Tibial nerve (tissue), 4 donors: ENCODE data around the gene EPHA7. TPM values are rescaled to one million over a fixed set of nuclear protein-coding genes. Genes with fewer than 3 reads are reported as not detected.

Source experiments
- DNase-seq, 2 donors: peaks; one replicate each; pipeline ENCODE4 v3.0.0-alpha.2; 2019; ENCODE audit warnings: low spot score in 2 of 2
- H3K27ac ChIP-seq, 4 donors: fragments of 200-600 bp; sonication (generic) in 3 of 4; one replicate each; pipeline ENCODE4 v1.5.1; 2017 to 2019; ENCODE audit warnings: mild to moderate bottlenecking in 1 of 4
- H3K27me3 ChIP-seq, 2 donors: fragments of 200-600 bp; sonication (generic) in 1 of 2; one replicate each; pipeline versions ENCODE4 v1.5.1 to v1.6.0; 2017 to 2019
- H3K36me3 ChIP-seq, 3 donors: fragments of 200-600 bp; sonication (generic); one replicate each; pipeline ENCODE4 v1.5.1; 2018 to 2019
- H3K4me1 ChIP-seq, 4 donors: fragments of 200-600 bp; sonication (generic) in 3 of 4; one replicate each; pipeline ENCODE4 v1.5.1; 2017 to 2019
- H3K4me3 ChIP-seq, 4 donors: fragments of 200-600 bp; sonication (generic) in 3 of 4; one replicate each; pipeline ENCODE4 v1.5.1; 2017 to 2019; ENCODE audit warnings: mild to moderate bottlenecking in 1 of 4, moderate library complexity in 1 of 4
- H3K9me3 ChIP-seq, 4 donors: fragments of 200-600 bp; sonication (generic) in 3 of 4; one replicate each; pipeline ENCODE4 v1.5.1; 2017 to 2019
- EP300 ChIP-seq, 2 donors: sonication (generic); formaldehyde crosslinking; IDR thresholded peaks; one replicate each; pipeline ENCODE4 v1.6.1; 2017; ENCODE audit warnings: antibody characterized with exemption in 2 of 2, mild to moderate bottlenecking in 1 of 2
- POLR2A ChIP-seq, 2 donors: fragments of 450-650 bp; IDR thresholded peaks; one replicate each; pipeline ENCODE4 v1.6.1; 2017; ENCODE audit warnings: antibody characterized with exemption in 2 of 2, mild to moderate bottlenecking in 2 of 2, moderate library complexity in 2 of 2
- WGBS, 2 donors: methylation state at CpG; one replicate each; pipeline ENCODE4 v1.1.5; 2018; 5-methylcytosine and 5-hydroxymethylcytosine counted together
- total RNA-seq, 4 donors: library from RNA; depleted of rRNA; stranded (reverse); fragments of >200 nt; gene quantifications; one replicate each; pipeline ENCODE4 v1.1.0, GENCODE V29; 2016
- TF ChIP-seq, protein P1 (sequence below), 5 experiments: fragments of 200-600 bp in 3 of 5; fragments of 450-650 bp in 2 of 5; sonication (generic) in 3 of 5; IDR thresholded peaks; one replicate each; pipeline ENCODE4 v1.5.1; 2016 to 2019; ENCODE audit warnings: antibody characterized with exemption in 5 of 5, mild to moderate bottlenecking in 3 of 5, moderate library complexity in 2 of 5

The EPHA7 gene
- total RNA-seq, 4 donors from 2014 or later, result 0.60 to 2.0 (median 1.7) TPM

DNA sequence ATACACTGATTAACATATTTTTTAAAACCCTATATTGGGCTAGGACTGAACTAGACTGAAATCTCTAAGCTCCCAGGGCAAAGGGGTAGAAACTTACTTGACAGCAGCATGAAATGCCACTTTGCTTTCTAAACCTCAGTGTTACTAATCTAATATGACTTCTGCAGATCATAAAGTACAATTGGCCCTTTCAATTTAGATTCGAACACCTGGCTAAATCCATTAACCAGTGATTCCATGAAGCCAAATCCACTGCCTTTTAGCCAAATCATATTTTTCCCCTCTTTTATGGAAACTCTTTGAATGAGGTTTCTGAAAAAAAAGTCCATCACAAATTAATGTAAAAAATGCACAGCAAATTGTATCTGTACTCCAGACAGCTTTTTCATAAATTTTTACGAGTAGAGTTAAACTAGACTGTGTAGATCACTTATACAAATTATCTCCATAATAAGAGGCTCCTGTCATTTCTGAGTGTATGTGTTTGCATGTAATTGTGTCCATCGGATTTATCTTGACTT is 25.7 kb downstream of the EPHA7 start:
- Histone ChIP-seq H3K36me3 (no peaks in the 10 kb centered on the region), H3K4me1 (no peaks in the 10 kb centered on the region), H3K27ac (no peak overlapping the region), H3K9me3 (no peaks in the 10 kb centered on the region), H3K4me3 (no peak overlapping the region), H3K27me3 (no peaks in the 10 kb centered on the region)
- TF ChIP-seq POLR2A (IDR thresholded peaks at IDR 0.05) (no peak), EP300 (IDR thresholded peaks at IDR 0.05) (no peak)
- TF ChIP-seq, protein P1, sequence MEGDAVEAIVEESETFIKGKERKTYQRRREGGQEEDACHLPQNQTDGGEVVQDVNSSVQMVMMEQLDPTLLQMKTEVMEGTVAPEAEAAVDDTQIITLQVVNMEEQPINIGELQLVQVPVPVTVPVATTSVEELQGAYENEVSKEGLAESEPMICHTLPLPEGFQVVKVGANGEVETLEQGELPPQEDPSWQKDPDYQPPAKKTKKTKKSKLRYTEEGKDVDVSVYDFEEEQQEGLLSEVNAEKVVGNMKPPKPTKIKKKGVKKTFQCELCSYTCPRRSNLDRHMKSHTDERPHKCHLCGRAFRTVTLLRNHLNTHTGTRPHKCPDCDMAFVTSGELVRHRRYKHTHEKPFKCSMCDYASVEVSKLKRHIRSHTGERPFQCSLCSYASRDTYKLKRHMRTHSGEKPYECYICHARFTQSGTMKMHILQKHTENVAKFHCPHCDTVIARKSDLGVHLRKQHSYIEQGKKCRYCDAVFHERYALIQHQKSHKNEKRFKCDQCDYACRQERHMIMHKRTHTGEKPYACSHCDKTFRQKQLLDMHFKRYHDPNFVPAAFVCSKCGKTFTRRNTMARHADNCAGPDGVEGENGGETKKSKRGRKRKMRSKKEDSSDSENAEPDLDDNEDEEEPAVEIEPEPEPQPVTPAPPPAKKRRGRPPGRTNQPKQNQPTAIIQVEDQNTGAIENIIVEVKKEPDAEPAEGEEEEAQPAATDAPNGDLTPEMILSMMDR (IDR thresholded peaks at IDR 0.05), result no peak
- 78 to 86% methylated on average over 3 of the region's 3 CpGs for WGBS, 2 donors
- DNase-seq, result no peak

- H3K27me3 ChIP-seq, result no peaks in the 10 kb centered on the region
- H3K4me3 ChIP-seq, result no peak overlapping the region
- WGBS, 2 donors, result 75 to 81% methylated on average over 1 of the region's 1 CpG
- TF ChIP-seq EP300 (IDR thresholded peaks at IDR 0.05) (no peak), POLR2A (IDR thresholded peaks at IDR 0.05) (no peak)
- TF ChIP-seq, protein P1 (IDR thresholded peaks at IDR 0.05), result no peak
- DNase-seq, result no peak
- H3K9me3 ChIP-seq, result no peaks in the 10 kb centered on the region
- no peaks in the 10 kb centered on the region for H3K4me1 ChIP-seq
- no peak overlapping the region for H3K27ac ChIP-seq
- no peaks in the 10 kb centered on the region for H3K36me3 ChIP-seq
Observed at GRCh38 chr6:93392797-93393196, 26.6 kb downstream of the EPHA7 start.

GRCh38 chr6:93391965-93392364 is 27.4 kb downstream of the EPHA7 start:
- no peak for TF ChIP-seq EP300 (IDR thresholded peaks at IDR 0.05)
- TF ChIP-seq, protein P1 (IDR thresholded peaks at IDR 0.05), result no peak
- TF ChIP-seq POLR2A (IDR thresholded peaks at IDR 0.05), result no peak
- Histone ChIP-seq H3K27ac (no peak overlapping the region), H3K36me3 (no peaks in the 10 kb centered on the region), H3K27me3 (no peaks in the 10 kb centered on the region), H3K4me1 (no peaks in the 10 kb centered on the region), H3K4me3 (no peak overlapping the region), H3K9me3 (no peaks in the 10 kb centered on the region)
- 85 to 87% methylated on average over 5 of the region's 5 CpGs for WGBS, 2 donors
- no peak for DNase-seq

- H3K9me3 ChIP-seq, result no peaks in the 10 kb centered on the region
- H3K4me3 ChIP-seq, result no peak overlapping the region
- no peak for TF ChIP-seq POLR2A (IDR thresholded peaks at IDR 0.05)
- TF ChIP-seq, protein P1 (IDR thresholded peaks at IDR 0.05), result no peak
- TF ChIP-seq EP300 (IDR thresholded peaks at IDR 0.05), result no peak
- DNase-seq, result no peak
- WGBS, 2 donors, result 82 to 84% methylated on average over 4 of the region's 4 CpGs
- H3K36me3 ChIP-seq, result no peaks in the 10 kb centered on the region
- no peaks in the 10 kb centered on the region for H3K27me3 ChIP-seq
- no peak overlapping the region for H3K27ac ChIP-seq
- no peaks in the 10 kb centered on the region for H3K4me1 ChIP-seq
Observed at GRCh38 chr6:93389192-93389591, 30.2 kb downstream of the EPHA7 start.

GRCh38 chr6:93388070-93388469 is 31.3 kb downstream of the EPHA7 start:
- TF ChIP-seq, protein P1 (IDR thresholded peaks at IDR 0.05), result no peak
- TF ChIP-seq EP300 (IDR thresholded peaks at IDR 0.05) (no peak), POLR2A (IDR thresholded peaks at IDR 0.05) (no peak)
- Histone ChIP-seq H3K36me3 (no peaks in the 10 kb centered on the region), H3K4me3 (no peak overlapping the region), H3K9me3 (no peaks in the 10 kb centered on the region), H3K4me1 (no peaks in the 10 kb centered on the region), H3K27ac (no peak overlapping the region), H3K27me3 (no peaks in the 10 kb centered on the region)
- WGBS, 2 donors, result 95 to 96% methylated on average over 1 of the region's 1 CpG
- no peak for DNase-seq
